Measurements from ENCODE around the gene GIPC2. TPM values are rescaled to one million over a fixed set of nuclear protein-coding genes. Genes with fewer than 3 reads are reported as not detected.

Gene GIPC2
- polyA plus RNA-seq, 3 donors, result not detected

GRCh38 chr1:78009836-78010235 lies 35.9 kb upstream of the GIPC2 start:
- intact Hi-C loops (cut with micrococcal nuclease), result no loop called here
- Mint-ChIP-seq H3K27ac (peak overlapping the region in 1 of 7 donors; percentile 65), H3K4me1 (peaks cover 5% of the 10 kb centered on the region), H3K36me3 (peaks cover 5 to 8% of the 10 kb centered on the region in 2 donors), H3K27me3 (ENCODE audit: low read depth in 3 of 3) (no peaks in the 10 kb centered on the region), H3K4me3 (no peak overlapping the region), H3K9me3 (peaks cover 0 to 1% (median 0%) of the 10 kb centered on the region in 7 donors)
- H3K79me2 ChIP-seq (ENCODE audit: insufficient read depth, low read length), result peaks cover 10% of the 10 kb centered on the region
- H3K27ac ChIP-seq (ENCODE audit: low read depth in 1 of 2, low read length in 2 of 2), result no peak overlapping the region
- H3K9me3 ChIP-seq (replicated peaks in 1 of 2; ENCODE audit: control insufficient read depth in 1 of 2, insufficient read depth in 1 of 2, low read length in 2 of 2), result no peaks in the 10 kb centered on the region
- peaks cover 0 to 7% of the 10 kb centered on the region in 2 donors for H3K36me3 ChIP-seq (replicated peaks in 1 of 2; ENCODE audit: control insufficient read depth in 1 of 2, insufficient read depth in 2 of 2, low read length in 2 of 2)
- H3K4me3 ChIP-seq (replicated peaks in 1 of 3; ENCODE audit: low read depth in 2 of 3, low read length in 3 of 3), result no peak overlapping the region
- WGBS (ENCODE audit: insufficient coverage), result no CpG with 5 or more reads among the region's 3 CpGs
- no peak for DNase-seq
- no peaks in the 10 kb centered on the region for H4K20me1 ChIP-seq (ENCODE audit: insufficient read depth, low read length)
- peaks cover 0 to 12% of the 10 kb centered on the region in 2 donors for H3K4me1 ChIP-seq (ENCODE audit: control insufficient read depth in 1 of 2, insufficient read depth in 2 of 2, low read length in 2 of 2)
- no peak overlapping the region for H3K9ac ChIP-seq (ENCODE audit: insufficient read depth, low read length, poor library complexity, severe bottlenecking)
- H3K27me3 ChIP-seq (ENCODE audit: control insufficient read depth in 2 of 2, insufficient read depth in 2 of 2, low read length in 2 of 2), result no peaks in the 10 kb centered on the region
- H3K4me2 ChIP-seq (replicated peaks; ENCODE audit: extremely low read depth, low read length, poor library complexity, severe bottlenecking), result no peak overlapping the region
- no peak for TF ChIP-seq CTCF (IDR thresholded peaks at IDR 0.05)
- H2AFZ ChIP-seq (ENCODE audit: insufficient read depth, low read depth, low read length, poor library complexity, severe bottlenecking), result no peak overlapping the region

GRCh38 chr1:78011050-78011449 lies 34.7 kb upstream of the GIPC2 start:
- H3K36me3 ChIP-seq (replicated peaks in 1 of 2; ENCODE audit: control insufficient read depth in 1 of 2, insufficient read depth in 2 of 2, low read length in 2 of 2), result peaks cover 0 to 9% of the 10 kb centered on the region in 2 donors
- no peak overlapping the region for H3K9ac ChIP-seq (ENCODE audit: insufficient read depth, low read length, poor library complexity, severe bottlenecking)
- H3K4me1 Mint-ChIP-seq, result peaks cover under 1% of the 10 kb centered on the region
- peaks cover 8 to 12% of the 10 kb centered on the region in 2 donors for H3K36me3 Mint-ChIP-seq
- H3K79me2 ChIP-seq (ENCODE audit: insufficient read depth, low read length), result peaks cover 10% of the 10 kb centered on the region
- no peak overlapping the region for H3K27ac ChIP-seq (ENCODE audit: low read depth in 1 of 2, low read length in 2 of 2)
- WGBS (ENCODE audit: insufficient coverage), result no CpG with 5 or more reads among the region's 2 CpGs
- H3K9me3 ChIP-seq (replicated peaks in 1 of 2; ENCODE audit: control insufficient read depth in 1 of 2, insufficient read depth in 1 of 2, low read length in 2 of 2), result no peaks in the 10 kb centered on the region
- no peak overlapping the region for H3K4me3 ChIP-seq (replicated peaks in 1 of 3; ENCODE audit: low read depth in 2 of 3, low read length in 3 of 3)
- H3K4me2 ChIP-seq (replicated peaks; ENCODE audit: extremely low read depth, low read length, poor library complexity, severe bottlenecking), result no peak overlapping the region
- H3K4me3 Mint-ChIP-seq, result no peak overlapping the region
- H2AFZ ChIP-seq (ENCODE audit: insufficient read depth, low read depth, low read length, poor library complexity, severe bottlenecking), result no peak overlapping the region
- H3K27me3 Mint-ChIP-seq (ENCODE audit: low read depth in 3 of 3), result no peaks in the 10 kb centered on the region
- DNase-seq, result no peak
- H4K20me1 ChIP-seq (ENCODE audit: insufficient read depth, low read length), result no peaks in the 10 kb centered on the region
- intact Hi-C loops (cut with micrococcal nuclease), result no loop called here
- no peaks in the 10 kb centered on the region for H3K27me3 ChIP-seq (ENCODE audit: control insufficient read depth in 2 of 2, insufficient read depth in 2 of 2, low read length in 2 of 2)
- H3K9me3 Mint-ChIP-seq, result peaks cover 0 to 1% (median 0%) of the 10 kb centered on the region in 7 donors
- peaks cover 0 to 6% of the 10 kb centered on the region in 2 donors for H3K4me1 ChIP-seq (ENCODE audit: control insufficient read depth in 1 of 2, insufficient read depth in 2 of 2, low read length in 2 of 2)
- no peak for TF ChIP-seq CTCF (IDR thresholded peaks at IDR 0.05)
- no peak overlapping the region for H3K27ac Mint-ChIP-seq
